ENCODE measurements around the gene SLC5A12.
"Not testable (repeated sequence)": the region's sequence is repeated elsewhere in the genome, so short reads cannot be mapped to it uniquely, and the experiment has no call there.

Gene SLC5A12

DNA sequence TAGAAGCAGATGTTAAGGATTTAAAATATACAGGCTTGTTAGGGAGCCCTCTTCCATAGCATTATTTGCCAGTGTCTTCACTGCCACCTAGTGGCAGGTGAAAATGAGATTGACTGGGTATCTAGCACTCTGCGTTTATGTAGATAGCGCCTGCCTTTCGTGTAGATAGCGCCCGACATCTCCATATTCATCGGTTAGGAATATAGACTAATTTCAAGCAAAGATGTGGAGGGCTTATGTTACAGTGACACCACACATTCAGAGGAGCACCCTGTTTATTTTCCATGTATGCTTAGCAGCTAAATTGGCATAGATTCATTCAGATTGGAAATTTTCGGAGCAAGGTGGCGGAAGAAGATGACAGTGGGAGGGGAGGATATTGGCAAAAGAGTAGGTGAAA lies 72.0 kb downstream of the SLC5A12 start:
- DNase-seq: peak; percentile 61 to 84

DNA sequence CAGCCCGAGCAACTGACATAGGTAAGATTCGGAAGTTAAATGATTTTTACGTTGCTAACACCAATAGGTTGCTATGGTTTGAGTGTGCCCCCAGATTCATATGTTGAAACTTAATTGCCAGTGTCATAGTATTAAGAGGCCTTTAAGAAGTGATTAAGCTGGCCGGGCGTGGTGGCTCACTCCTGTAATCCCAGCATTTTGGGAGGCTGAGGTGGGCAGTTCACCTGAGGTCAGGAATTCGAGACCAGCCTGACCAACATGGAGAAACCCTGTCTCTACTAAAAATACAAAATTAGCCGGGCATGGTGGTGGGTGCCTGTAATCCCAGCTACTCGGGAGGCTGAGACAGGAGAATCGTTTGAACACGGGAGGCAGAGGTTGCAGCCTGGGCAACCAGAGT lies 78.5 kb downstream of the SLC5A12 start:
- not testable (repeated sequence) for DNase-seq

DNA sequence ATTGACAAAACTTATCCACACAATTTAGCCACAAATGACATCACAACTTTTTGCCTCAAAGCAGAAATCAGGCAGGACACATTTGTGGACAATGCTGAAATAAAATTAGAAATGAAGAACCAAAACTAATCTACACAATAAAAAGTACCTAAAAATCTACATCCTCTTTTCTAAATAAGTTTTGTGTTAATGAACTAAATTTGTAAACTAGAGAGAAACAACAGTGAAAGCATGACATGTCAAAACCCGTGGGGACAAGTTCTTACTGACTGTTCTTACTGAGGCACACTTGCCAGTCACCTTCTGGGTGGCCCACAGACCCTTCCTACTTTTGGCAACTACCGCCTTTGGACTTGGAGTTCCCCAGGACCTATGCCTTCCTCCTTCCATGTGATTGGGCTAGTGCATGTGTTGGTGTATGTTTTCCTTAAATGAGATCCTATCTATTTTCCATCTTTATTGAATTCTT lies 89.1 kb downstream of the SLC5A12 start:
- no peak for DNase-seq

- no peak for DNase-seq
These were observed 95.5 kb downstream of the SLC5A12 start for GRCh38 chr11:26626346-26626745.

DNA sequence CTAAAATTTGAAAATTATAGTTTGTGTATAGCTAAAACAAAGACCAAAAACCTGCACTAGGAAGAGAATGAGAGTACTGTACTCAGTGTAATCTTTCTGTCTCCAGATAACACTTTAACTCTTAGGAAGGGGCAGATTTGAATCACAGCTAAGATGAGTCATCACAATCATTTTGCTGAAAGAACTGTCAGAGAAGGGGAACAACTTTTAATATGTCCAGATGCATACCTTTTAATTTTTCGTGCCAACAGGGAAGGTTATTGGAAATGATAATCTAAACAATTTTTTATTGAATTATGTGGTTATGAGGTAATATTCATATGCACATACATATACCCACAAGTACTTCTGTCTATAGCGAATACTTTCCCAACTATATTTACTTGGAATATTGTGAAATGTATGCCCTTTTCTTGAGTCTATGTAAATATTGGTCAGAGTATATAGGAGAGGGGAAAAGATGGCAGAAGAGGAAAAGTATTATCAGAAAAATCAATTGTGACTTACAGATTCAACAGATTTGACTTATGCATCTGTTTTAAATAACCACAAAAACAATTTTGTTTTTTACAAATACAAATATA lies 98.7 kb downstream of the SLC5A12 start:
- no peak for DNase-seq

GRCh38 chr11:26622181-26622580 lies 99.7 kb downstream of the SLC5A12 start:
- no peak for DNase-seq

DNA sequence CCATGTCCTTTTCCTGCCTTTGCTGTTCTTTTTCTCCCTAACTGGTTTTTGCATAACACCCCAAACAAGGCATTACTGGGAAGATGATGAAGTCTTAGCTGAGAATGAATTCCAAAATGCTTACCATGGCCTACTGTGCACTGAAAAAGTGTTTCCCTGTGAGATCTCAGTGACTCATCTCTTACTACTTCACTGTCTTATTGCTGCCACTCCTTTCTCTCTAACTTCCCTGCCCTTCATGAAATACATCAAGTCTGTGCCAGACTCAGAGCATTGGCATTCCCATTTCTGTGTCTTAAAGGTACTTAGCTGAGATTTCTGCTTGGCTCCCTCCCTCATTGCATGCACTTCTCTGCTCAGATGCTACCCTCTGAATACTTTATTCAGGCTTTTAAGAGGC lies 100.7 kb downstream of the SLC5A12 start:
- DNase-seq: no peak

DNA sequence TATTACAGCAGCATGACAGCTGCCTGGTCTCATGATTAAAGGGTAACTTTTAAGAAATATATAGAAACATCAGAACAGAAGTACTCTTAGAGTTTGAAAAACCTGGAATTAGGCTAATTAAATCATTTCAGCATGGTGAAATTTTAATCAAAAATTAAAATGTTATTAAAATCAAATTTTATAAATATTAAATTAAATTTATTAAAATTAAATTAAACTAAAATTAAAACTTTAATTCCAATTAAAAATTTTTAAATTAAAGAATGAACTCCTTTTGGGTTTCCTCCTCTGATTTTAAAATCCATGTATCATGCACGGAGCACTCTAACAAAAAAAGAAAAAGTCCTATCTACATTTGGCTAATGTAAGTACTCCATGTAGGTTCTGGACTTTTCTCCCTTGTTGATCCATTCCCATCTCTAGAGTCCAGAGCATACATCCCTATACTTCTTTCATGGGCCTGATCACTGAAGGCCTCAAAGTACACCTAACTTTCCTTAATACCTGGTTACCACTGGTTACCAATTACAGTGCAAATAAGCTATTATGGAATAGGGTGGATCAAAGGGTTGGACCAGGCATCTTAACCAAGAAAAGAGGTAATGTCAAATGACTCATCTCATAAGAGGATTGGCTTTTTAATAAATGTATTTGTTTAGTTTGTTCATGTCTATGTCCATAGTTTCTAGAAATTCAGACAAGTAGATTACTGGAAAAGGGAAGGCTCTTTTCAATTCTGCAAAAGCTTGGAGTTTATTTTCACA lies 101.4 kb downstream of the SLC5A12 start:
- no peak for DNase-seq

DNA sequence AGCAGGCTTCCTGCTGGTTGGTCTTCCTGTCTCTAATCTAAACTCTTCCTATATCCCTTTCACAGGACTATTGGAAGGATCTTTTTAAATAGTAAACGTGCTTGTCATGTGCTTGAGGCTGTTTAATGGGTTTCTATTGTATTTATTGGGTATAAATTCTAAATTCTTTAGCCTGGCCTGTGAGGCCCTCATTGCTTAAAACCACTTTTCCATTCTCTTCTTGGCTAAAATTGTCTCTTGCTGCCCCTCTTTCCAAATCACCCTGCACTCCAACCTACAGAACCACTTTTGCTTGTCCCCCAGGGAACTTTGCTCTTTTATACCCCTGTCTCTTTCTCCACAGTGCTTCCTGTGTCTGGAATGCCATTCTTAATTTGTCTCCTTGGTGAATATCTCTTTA lies 103.4 kb downstream of the SLC5A12 start:
- DNase-seq: no peak
